Osteocyte (in vitro differentiated cells): ENCODE results near the gene BCAT1. TPM values are rescaled to one million over a fixed set of nuclear protein-coding genes. Genes with fewer than 3 reads are reported as not detected.

ENCODE experiments used
- DNase-seq: peaks from one replicate; pipeline ENCODE4 v3.0.0; 2021; ENCODE audit warnings: mixed read lengths; ENCODE audit not compliant: unreplicated experiment; ENCODE audit errors: extremely low spot score
- H3K27ac Mint-ChIP-seq: one replicate; pipeline ENCODE4 v1.8.0; 2021; ENCODE audit warnings: mild to moderate bottlenecking, mixed read lengths; ENCODE audit not compliant: unreplicated experiment
- H3K27me3 Mint-ChIP-seq: one replicate; pipeline ENCODE4 v1.8.0; 2021; ENCODE audit warnings: mixed read lengths; ENCODE audit not compliant: unreplicated experiment
- H3K36me3 Mint-ChIP-seq: one replicate; pipeline ENCODE4 v1.8.0; 2021; ENCODE audit warnings: mixed read lengths; ENCODE audit not compliant: unreplicated experiment
- H3K4me1 Mint-ChIP-seq: one replicate; pipeline ENCODE4 v1.8.0; 2021; ENCODE audit warnings: mixed read lengths; ENCODE audit not compliant: unreplicated experiment
- H3K4me3 Mint-ChIP-seq: one replicate; pipeline ENCODE4 v1.8.0; 2021; ENCODE audit warnings: mild to moderate bottlenecking, moderate library complexity, mixed read lengths; ENCODE audit not compliant: unreplicated experiment
- H3K9me3 Mint-ChIP-seq: one replicate; pipeline ENCODE4 v1.8.0; 2021; ENCODE audit warnings: mixed read lengths; ENCODE audit not compliant: unreplicated experiment
- total RNA-seq: library from RNA; stranded (reverse); gene quantifications from 2 replicates; pipeline ENCODE4 v1.2.1, GENCODE V29; 2021
- TF ChIP-seq, protein P1 (sequence below): fragments of 200-600 bp; sonication (generic); IDR thresholded peaks from 2 replicates; pipeline ENCODE4 v1.5.0; 2021; ENCODE audit warnings: antibody characterized with exemption, mild to moderate bottlenecking, moderate library complexity

The BCAT1 gene
- total RNA-seq, 1 donor from 2014 or later = 155 TPM

- Mint-ChIP-seq H3K4me3 (no peak overlapping the region), H3K27ac (no peak overlapping the region), H3K4me1 (peaks cover 39% of the 10 kb centered on the region), H3K27me3 (no peaks in the 10 kb centered on the region), H3K36me3 (peaks cover 3% of the 10 kb centered on the region), H3K9me3 (no peaks in the 10 kb centered on the region)
- no peak for DNase-seq
- TF ChIP-seq, protein P1, sequence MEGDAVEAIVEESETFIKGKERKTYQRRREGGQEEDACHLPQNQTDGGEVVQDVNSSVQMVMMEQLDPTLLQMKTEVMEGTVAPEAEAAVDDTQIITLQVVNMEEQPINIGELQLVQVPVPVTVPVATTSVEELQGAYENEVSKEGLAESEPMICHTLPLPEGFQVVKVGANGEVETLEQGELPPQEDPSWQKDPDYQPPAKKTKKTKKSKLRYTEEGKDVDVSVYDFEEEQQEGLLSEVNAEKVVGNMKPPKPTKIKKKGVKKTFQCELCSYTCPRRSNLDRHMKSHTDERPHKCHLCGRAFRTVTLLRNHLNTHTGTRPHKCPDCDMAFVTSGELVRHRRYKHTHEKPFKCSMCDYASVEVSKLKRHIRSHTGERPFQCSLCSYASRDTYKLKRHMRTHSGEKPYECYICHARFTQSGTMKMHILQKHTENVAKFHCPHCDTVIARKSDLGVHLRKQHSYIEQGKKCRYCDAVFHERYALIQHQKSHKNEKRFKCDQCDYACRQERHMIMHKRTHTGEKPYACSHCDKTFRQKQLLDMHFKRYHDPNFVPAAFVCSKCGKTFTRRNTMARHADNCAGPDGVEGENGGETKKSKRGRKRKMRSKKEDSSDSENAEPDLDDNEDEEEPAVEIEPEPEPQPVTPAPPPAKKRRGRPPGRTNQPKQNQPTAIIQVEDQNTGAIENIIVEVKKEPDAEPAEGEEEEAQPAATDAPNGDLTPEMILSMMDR = no peak
These were observed 29.4 kb downstream of the BCAT1 start for GRCh38 chr12:24919346-24920001.

DNA sequence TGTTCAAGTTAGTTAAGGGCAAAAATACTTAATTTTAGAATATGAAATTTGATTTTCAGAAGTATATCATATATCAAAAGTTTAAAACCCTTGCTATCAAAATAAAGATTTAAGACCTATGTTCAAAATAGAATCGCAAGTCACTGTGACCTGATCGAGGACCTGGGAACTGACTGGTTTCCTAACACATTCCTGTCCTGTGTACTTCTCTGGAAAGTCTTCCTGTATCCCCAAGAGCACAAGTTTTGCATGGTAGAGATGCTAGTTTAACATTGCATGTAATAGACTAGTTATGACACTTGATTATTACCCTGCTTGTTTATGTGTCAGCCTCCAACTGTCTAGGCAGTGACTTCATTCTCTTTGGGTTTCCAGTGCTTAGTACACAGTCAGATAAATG lies 30.3 kb downstream of the BCAT1 start:
- DNase-seq = no peak
- peaks cover 44% of the 10 kb centered on the region for H3K4me1 Mint-ChIP-seq
- H3K4me3 Mint-ChIP-seq = no peak overlapping the region
- H3K27ac Mint-ChIP-seq = no peak overlapping the region
- no peaks in the 10 kb centered on the region for H3K27me3 Mint-ChIP-seq
- H3K36me3 Mint-ChIP-seq = peaks cover 5% of the 10 kb centered on the region
- no peaks in the 10 kb centered on the region for H3K9me3 Mint-ChIP-seq
- TF ChIP-seq, protein P1 = no peak

DNA sequence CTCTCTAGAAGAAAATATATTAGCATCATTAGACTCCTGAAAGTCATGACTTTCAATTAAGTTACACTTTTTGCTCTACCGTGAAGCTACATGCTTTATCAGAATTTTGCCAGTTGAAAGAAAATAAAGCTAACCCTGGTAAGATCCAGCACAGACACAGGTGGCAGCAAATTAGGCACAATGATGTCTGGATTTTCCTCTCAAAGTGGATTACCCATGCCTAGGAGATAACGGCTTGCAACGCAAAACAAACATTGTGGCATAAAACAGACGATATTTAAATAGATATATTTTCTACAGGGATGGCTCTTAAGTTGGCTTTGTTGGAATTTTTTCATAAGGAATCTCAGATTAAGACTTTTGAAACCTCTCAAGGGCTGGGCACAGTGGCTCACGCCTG lies 33.4 kb downstream of the BCAT1 start:
- H3K9me3 Mint-ChIP-seq = no peaks in the 10 kb centered on the region
- H3K27me3 Mint-ChIP-seq = no peaks in the 10 kb centered on the region
- H3K27ac Mint-ChIP-seq = no peak overlapping the region
- TF ChIP-seq, protein P1 = no peak
- H3K36me3 Mint-ChIP-seq = peaks cover 10% of the 10 kb centered on the region
- H3K4me3 Mint-ChIP-seq = no peak overlapping the region
- DNase-seq = no peak
- H3K4me1 Mint-ChIP-seq = peaks cover 46% of the 10 kb centered on the region

GRCh38 chr12:24913953-24914352 lies 34.9 kb downstream of the BCAT1 start:
- peak; percentile 34 for DNase-seq
- Mint-ChIP-seq H3K9me3 (no peaks in the 10 kb centered on the region), H3K4me1 (peaks cover 51% of the 10 kb centered on the region), H3K36me3 (peaks cover 12% of the 10 kb centered on the region), H3K27me3 (no peaks in the 10 kb centered on the region), H3K4me3 (no peak overlapping the region), H3K27ac (no peak overlapping the region)
- TF ChIP-seq, protein P1 = no peak

GRCh38 chr12:24913130-24913529 lies 35.8 kb downstream of the BCAT1 start:
- no peaks in the 10 kb centered on the region for H3K9me3 Mint-ChIP-seq
- no peaks in the 10 kb centered on the region for H3K27me3 Mint-ChIP-seq
- peaks cover 12% of the 10 kb centered on the region for H3K36me3 Mint-ChIP-seq
- DNase-seq = no peak
- no peak overlapping the region for H3K27ac Mint-ChIP-seq
- H3K4me1 Mint-ChIP-seq = peaks cover 51% of the 10 kb centered on the region
- TF ChIP-seq, protein P1 = no peak
- H3K4me3 Mint-ChIP-seq = no peak overlapping the region
